HepG2 (cell line): Measurements from ENCODE around the gene PRKAR1B. TPM values are rescaled to one million over a fixed set of nuclear protein-coding genes. Genes with fewer than 3 reads are reported as not detected.

ENCODE experiments used
- ARNT ChIP-seq: fragments of 450-650 bp; IDR thresholded peaks from 2 replicates; pipeline ENCODE4 v1.6.1; 2017
- ATF4 ChIP-seq, 2 experiments: fragments of 450-650 bp in 1 of 2; sonication (generic) in 1 of 2; formaldehyde crosslinking; IDR thresholded peaks; 2 replicates each; pipeline versions ENCODE4 v1.5.0 to v1.8.0; 2020 to 2022; ENCODE audit warnings: mild to moderate bottlenecking in 1 of 2, missing genetic modification reagents in 1 of 2
- CBX5 ChIP-seq: sonication (generic); formaldehyde crosslinking; IDR thresholded peaks from 2 replicates; pipeline ENCODE4 v1.4.0; 2020; ENCODE audit warnings: missing genetic modification reagents, borderline replicate concordance
- ERF ChIP-seq: IDR thresholded peaks from 2 replicates; pipeline ENCODE4 v1.6.1; 2018; ENCODE audit warnings: missing biosample characterization, missing genetic modification reagents
- IKZF4 ChIP-seq: sonication (generic); formaldehyde crosslinking; IDR thresholded peaks from 2 replicates; pipeline ENCODE4 v1.5.1; 2020; ENCODE audit warnings: borderline replicate concordance, mild to moderate bottlenecking, low read depth, missing genetic modification reagents; ENCODE audit errors: not compliant biosample characterization
- KLF12 ChIP-seq: sonication (generic); formaldehyde crosslinking; IDR thresholded peaks from 2 replicates; pipeline ENCODE4 v1.4.0; 2020; ENCODE audit warnings: missing genetic modification reagents, borderline replicate concordance
- KLF13 ChIP-seq: sonication (generic); formaldehyde crosslinking; IDR thresholded peaks from 2 replicates; pipeline ENCODE4 v1.4.0; 2020; ENCODE audit warnings: mild to moderate bottlenecking, missing genetic modification reagents
- MYC ChIP-seq: sonication (generic); formaldehyde crosslinking; IDR thresholded peaks from 2 replicates; pipeline ENCODE4 v1.9.0; 2021; ENCODE audit warnings: missing genetic modification reagents, borderline replicate concordance
- PRDM10 ChIP-seq: sonication (generic); formaldehyde crosslinking; IDR thresholded peaks from 2 replicates; pipeline ENCODE4 v1.4.0; 2020; ENCODE audit warnings: low read depth, missing genetic modification reagents
- SAP130 ChIP-seq: IDR thresholded peaks from 2 replicates; pipeline ENCODE4 v1.6.1; 2016; ENCODE audit warnings: low read depth
- SIN3A ChIP-seq: IDR thresholded peaks from 2 replicates; pipeline ENCODE4 v1.6.1; 2011; ENCODE audit warnings: low read depth, mild to moderate bottlenecking, control low read depth, low read length, borderline replicate concordance
- SMAD1 ChIP-seq: sonication (generic); formaldehyde crosslinking; IDR thresholded peaks from 2 replicates; pipeline ENCODE4 v1.4.0; 2020; ENCODE audit warnings: missing genetic modification reagents, low read depth, mild to moderate bottlenecking, borderline replicate concordance
- SOX13 ChIP-seq, 3 experiments: fragments of 450-650 bp in 1 of 3; sonication (generic) in 1 of 3; formaldehyde crosslinking in 1 of 3; IDR thresholded peaks in 2 of 3; conservative IDR thresholded peaks in 1 of 3; 2 replicates each; pipeline versions ENCODE4 v1.5.0 to v1.6.1; 2016 to 2020; ENCODE audit warnings: antibody characterized with exemption in 1 of 3, mild to moderate bottlenecking in 1 of 3, missing compliant biosample characterization in 1 of 3, missing genetic modification reagents in 1 of 3, moderate library complexity in 1 of 3
- ZBTB49 ChIP-seq: sonication (generic); formaldehyde crosslinking; IDR thresholded peaks from 2 replicates; pipeline ENCODE4 v1.4.0; 2020; ENCODE audit warnings: missing genetic modification reagents, borderline replicate concordance
- ZIK1 ChIP-seq: sonication (generic); formaldehyde crosslinking; IDR thresholded peaks from 2 replicates; pipeline ENCODE4 v1.5.0; 2020; ENCODE audit warnings: mild to moderate bottlenecking, low read depth, missing genetic modification reagents, borderline replicate concordance
- ZNF558 ChIP-seq: sonication (generic); formaldehyde crosslinking; IDR thresholded peaks from 2 replicates; pipeline ENCODE4 v1.9.0; 2022; ENCODE audit warnings: mild to moderate bottlenecking, missing genetic modification reagents, borderline replicate concordance
- ZXDC ChIP-seq: sonication (generic); formaldehyde crosslinking; IDR thresholded peaks from 2 replicates; pipeline ENCODE4 v1.5.0; 2020; ENCODE audit warnings: mild to moderate bottlenecking, missing genetic modification reagents
- polyA plus RNA-seq, 8 experiments: library from polyadenylated mRNA; depleted of rRNA in 3 of 8; stranded (reverse) in 7 of 8; unstranded in 1 of 8; fragments of >200 nt; fragmentation: Illumina TruSeq in 4 of 8; extraction: Trizol in 4 of 8; gene quantifications; 2 replicates each; pipeline versions ENCODE4 v1.2.1 to v1.2.3, GENCODE V29; 2011 to 2016; ENCODE audit warnings: low read depth in 4 of 8, missing spikeins in 1 of 8, mixed read lengths in 1 of 8; ENCODE audit not compliant: insufficient read depth in 1 of 8
- total RNA-seq, 5 experiments: library from RNA; depleted of rRNA; stranded (reverse); fragments of >200 nt; fragmentation: Illumina TruSeq; extraction: Trizol; gene quantifications; 2 replicates each; pipeline ENCODE4 v1.2.3, GENCODE V29; 2016; ENCODE audit warnings: low read depth in 1 of 5

The PRKAR1B gene
- total and polyA plus RNA-seq, 2 of the 13 experiments (the other 11 are each of a cell fraction or from before 2014, with no cell fraction given), result 7.9 to 28.2 TPM

GRCh38 chr7:552868-553635 lies 174.0 kb downstream of the PRKAR1B start (continued):
- TF ChIP-seq PRDM10 (CRISPR knock-in tag), result no peak
- no peak for TF ChIP-seq SOX13 (IDR thresholded peaks at IDR 0.05)
- peak in 1 of 2 experiments; percentile 65; a peak in 2 of 4 replicates for TF ChIP-seq SOX13 (CRISPR knock-in tag; conservative IDR thresholded peaks at IDR 0.05 in 1 of 2, IDR thresholded peaks at IDR 0.05 in 1 of 2)
- TF ChIP-seq CBX5, result peak; percentile 22; the same call in 1 of the 2 replicates
- TF ChIP-seq KLF13 (CRISPR knock-in tag), result peak; percentile 26; the same call in 1 of the 2 replicates
- TF ChIP-seq ARNT, result no peak
- TF ChIP-seq ZIK1, result 0 out of 2 replicates have a peak, but pooled peaks have one; percentile 43
- TF ChIP-seq ZXDC, result peak; percentile 53; the same call in 1 of the 2 replicates
- peak; percentile 91 for TF ChIP-seq MYC (CRISPR knock-in tag)
- TF ChIP-seq ZNF558 (CRISPR knock-in tag), result no peak
- no peak for TF ChIP-seq IKZF4 (CRISPR knock-in tag)
- TF ChIP-seq SMAD1 (CRISPR knock-in tag), result no peak
- no peak for TF ChIP-seq KLF12 (CRISPR knock-in tag)
- TF ChIP-seq ATF4 (CRISPR knock-in tag; IDR thresholded peaks at IDR 0.05), result peak in 1 of 2 experiments; percentile 41; a peak in 1 of 4 replicates
- peak; percentile 19; the same call in 1 of the 2 replicates for TF ChIP-seq SIN3A
- TF ChIP-seq ERF (CRISPR knock-in tag), result peak; percentile 52; the same call in 1 of the 2 replicates
- TF ChIP-seq ZBTB49 (CRISPR knock-in tag), result no peak
- peak; percentile 57; the same call in 1 of the 2 replicates for TF ChIP-seq SAP130 (CRISPR knock-in tag)
